Gastroesophageal sphincter (tissue), 4 donors: ENCODE data around the gene BCAS3. TPM values are rescaled to one million over a fixed set of nuclear protein-coding genes. Genes with fewer than 3 reads are reported as not detected.
"Not testable (repeated sequence)": the region's sequence is repeated elsewhere in the genome, so short reads cannot be mapped to it uniquely, and the experiment has no call there.

Experiments used
- ATAC-seq: fragments of 150-250 bp; one replicate; pipeline ENCODE4 v1.9.1; 2016; ENCODE audit warnings: mild to moderate bottlenecking, moderate library complexity
- H3K27ac ChIP-seq, 4 donors: fragments of 200-600 bp; sonication (generic) in 3 of 4; 1 replicate in 3 of 4; 2 replicates in 1 of 4; pipeline ENCODE4 v1.5.1; 2016 to 2019
- H3K27me3 ChIP-seq: fragments of 200-600 bp; sonication (generic); one replicate; pipeline ENCODE4 v1.5.1; 2019
- H3K36me3 ChIP-seq, 2 donors: fragments of 200-600 bp; sonication (generic); one replicate each; pipeline ENCODE4 v1.5.1; 2019; ENCODE audit warnings: control low read depth in 1 of 2
- H3K4me1 ChIP-seq, 3 donors: fragments of 200-600 bp; sonication (generic); 1 replicate in 2 of 3; 2 replicates in 1 of 3; pipeline ENCODE4 v1.5.1; 2016 to 2019; ENCODE audit warnings: control low read depth in 2 of 3
- H3K4me3 ChIP-seq, 2 donors: fragments of 200-600 bp; sonication (generic); one replicate each; pipeline ENCODE4 v1.5.1; 2019; ENCODE audit warnings: mild to moderate bottlenecking in 1 of 2, moderate library complexity in 1 of 2
- H3K9me3 ChIP-seq, 3 donors: fragments of 200-600 bp; sonication (generic); one replicate each; pipeline ENCODE4 v1.5.1; 2017 to 2019; ENCODE audit warnings: control low read depth in 2 of 3
- EP300 ChIP-seq: sonication (generic); formaldehyde crosslinking; IDR thresholded peaks from one replicate; pipeline ENCODE4 v1.6.1; 2017; ENCODE audit warnings: antibody characterized with exemption, mild to moderate bottlenecking
- POLR2A ChIP-seq, 2 donors: fragments of 450-650 bp; IDR thresholded peaks; one replicate each; pipeline ENCODE4 v1.6.1; 2017; ENCODE audit warnings: antibody characterized with exemption in 2 of 2, mild to moderate bottlenecking in 2 of 2, moderate library complexity in 1 of 2
- POLR2AphosphoS5 ChIP-seq: sonication (generic); formaldehyde crosslinking; IDR thresholded peaks from one replicate; pipeline ENCODE4 v1.6.1; 2017; ENCODE audit warnings: antibody characterized with exemption
- WGBS, 2 donors: methylation state at CpG; one replicate each; pipeline ENCODE4 v1.1.5; 2018; ENCODE audit warnings: low coverage in 1 of 2; 5-methylcytosine and 5-hydroxymethylcytosine counted together
- total RNA-seq, 4 donors: library from RNA; depleted of rRNA; stranded (reverse); fragments of >200 nt; gene quantifications; one replicate each; pipeline ENCODE4 v1.1.0, GENCODE V29; 2016
- TF ChIP-seq, protein P1 (sequence below), 4 experiments: fragments of 200-600 bp in 2 of 4; fragments of 450-650 bp in 2 of 4; sonication (generic) in 1 of 4; IDR thresholded peaks; one replicate each; pipeline ENCODE4 v1.5.1; 2017 to 2019; ENCODE audit warnings: antibody characterized with exemption in 4 of 4, mild to moderate bottlenecking in 2 of 4, moderate library complexity in 2 of 4

BCAS3 gene
- total RNA-seq, 4 donors from 2014 or later, result 18.8 to 37.0 (median 34.5) TPM

DNA sequence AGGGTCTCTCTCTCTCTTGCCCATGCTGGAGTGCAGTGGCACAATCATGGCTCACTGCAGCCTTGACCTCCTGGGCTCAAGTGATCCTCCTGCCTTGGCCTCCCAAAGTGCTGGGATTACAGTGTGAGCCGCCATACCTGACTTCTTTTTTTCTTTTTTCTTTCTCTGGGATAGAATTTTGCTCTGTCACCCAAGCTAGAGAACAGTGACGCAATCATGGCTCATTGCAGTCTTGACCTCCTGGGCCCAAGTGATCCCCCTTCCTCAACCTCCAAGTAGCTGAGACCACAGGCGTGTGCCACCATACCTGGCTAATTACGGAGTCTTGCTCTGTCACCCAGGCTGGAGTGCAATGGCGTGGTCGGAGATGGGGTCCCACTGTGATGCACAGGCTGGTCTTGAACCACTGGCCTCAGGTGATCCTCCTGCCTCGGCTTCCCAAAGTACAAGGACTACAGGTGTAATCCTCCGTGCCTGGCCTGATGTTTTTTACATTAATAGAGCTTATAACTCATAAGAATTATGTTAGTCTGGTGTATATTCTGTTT lies 76.5 kb downstream of the BCAS3 start:
- ATAC-seq, result no peak
- WGBS, 2 donors, result 57 to 100% methylated on average over 1 to 4 of the region's 8 CpGs

DNA sequence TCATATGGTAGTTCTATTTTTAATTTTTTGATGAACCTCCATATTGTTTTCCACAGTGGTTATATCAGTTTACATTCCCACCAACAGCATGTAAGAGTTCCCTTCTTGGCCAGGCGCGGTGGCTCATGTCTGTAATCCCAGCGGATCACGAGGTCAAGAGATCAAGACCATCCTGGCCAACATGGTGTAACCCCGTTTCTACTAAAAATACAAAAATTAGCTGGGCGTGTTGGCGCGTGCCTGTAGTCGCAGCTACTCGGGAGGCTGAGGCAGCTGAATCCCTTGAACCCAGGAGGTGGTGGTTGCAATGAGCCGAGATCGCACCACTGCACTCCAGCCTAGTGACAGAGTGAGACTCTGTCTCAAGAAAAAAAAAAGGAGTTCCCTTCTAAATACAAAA lies 79.1 kb downstream of the BCAS3 start:
- peaks cover 0 to 13% of the 10 kb centered on the region in 2 donors for H3K36me3 ChIP-seq
- 92% methylated on average over 4 of the region's 12 CpGs; no CpG with 5 or more reads in 1 of the 2 donors for WGBS, 2 donors
- H3K27me3 ChIP-seq, H3K27ac ChIP-seq, H3K4me3 ChIP-seq, H3K4me1 ChIP-seq, ATAC-seq: not testable (repeated sequence)
- H3K9me3 ChIP-seq, result peaks cover 0 to 13% (median 0%) of the 10 kb centered on the region in 3 donors

More for the DNA sequence above, 76.5 kb downstream of the BCAS3 start:
- Histone ChIP-seq H3K9me3 (peaks cover 0 to 7% (median 0%) of the 10 kb centered on the region in 3 donors), H3K27ac (no peak overlapping the region), H3K4me1 (no peaks in the 10 kb centered on the region), H3K36me3 (no peaks in the 10 kb centered on the region), H3K4me3 (no peak overlapping the region), H3K27me3 (no peaks in the 10 kb centered on the region)
- no peak for TF ChIP-seq POLR2AphosphoS5
- TF ChIP-seq EP300, result no peak
- TF ChIP-seq POLR2A (IDR thresholded peaks at IDR 0.05), result no peak
- TF ChIP-seq, protein P1, sequence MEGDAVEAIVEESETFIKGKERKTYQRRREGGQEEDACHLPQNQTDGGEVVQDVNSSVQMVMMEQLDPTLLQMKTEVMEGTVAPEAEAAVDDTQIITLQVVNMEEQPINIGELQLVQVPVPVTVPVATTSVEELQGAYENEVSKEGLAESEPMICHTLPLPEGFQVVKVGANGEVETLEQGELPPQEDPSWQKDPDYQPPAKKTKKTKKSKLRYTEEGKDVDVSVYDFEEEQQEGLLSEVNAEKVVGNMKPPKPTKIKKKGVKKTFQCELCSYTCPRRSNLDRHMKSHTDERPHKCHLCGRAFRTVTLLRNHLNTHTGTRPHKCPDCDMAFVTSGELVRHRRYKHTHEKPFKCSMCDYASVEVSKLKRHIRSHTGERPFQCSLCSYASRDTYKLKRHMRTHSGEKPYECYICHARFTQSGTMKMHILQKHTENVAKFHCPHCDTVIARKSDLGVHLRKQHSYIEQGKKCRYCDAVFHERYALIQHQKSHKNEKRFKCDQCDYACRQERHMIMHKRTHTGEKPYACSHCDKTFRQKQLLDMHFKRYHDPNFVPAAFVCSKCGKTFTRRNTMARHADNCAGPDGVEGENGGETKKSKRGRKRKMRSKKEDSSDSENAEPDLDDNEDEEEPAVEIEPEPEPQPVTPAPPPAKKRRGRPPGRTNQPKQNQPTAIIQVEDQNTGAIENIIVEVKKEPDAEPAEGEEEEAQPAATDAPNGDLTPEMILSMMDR (IDR thresholded peaks at IDR 0.05), result no peak

DNA sequence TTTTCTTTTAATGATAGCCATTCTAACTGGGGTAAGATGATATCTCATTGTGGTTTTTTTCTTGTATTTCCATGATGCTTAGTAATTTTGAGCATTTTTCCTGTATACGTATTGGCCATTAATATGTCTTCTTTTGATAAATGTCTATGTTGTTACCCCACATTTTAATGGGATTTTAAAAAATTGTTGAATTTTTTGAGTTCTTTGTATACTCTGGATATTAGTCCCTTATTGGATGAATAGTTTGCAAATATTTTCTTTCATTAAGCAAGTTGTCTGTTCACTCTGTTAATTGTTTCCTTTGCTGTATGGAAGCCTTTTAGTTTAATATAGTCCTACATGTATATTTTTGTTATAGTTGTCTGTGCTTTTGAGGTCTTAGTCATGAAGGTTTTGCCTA lies 79.8 kb downstream of the BCAS3 start:
- Histone ChIP-seq H3K36me3 (peaks cover 0 to 13% of the 10 kb centered on the region in 2 donors), H3K4me1 (no peaks in the 10 kb centered on the region), H3K9me3 (peaks cover 0 to 13% (median 0%) of the 10 kb centered on the region in 3 donors), H3K4me3 (no peak overlapping the region), H3K27ac (no peak overlapping the region), H3K27me3 (no peaks in the 10 kb centered on the region)
- 75 to 88% methylated on average over 1 of the region's 1 CpG for WGBS, 2 donors
- no peak for TF ChIP-seq POLR2A (IDR thresholded peaks at IDR 0.05)
- TF ChIP-seq, protein P1 (IDR thresholded peaks at IDR 0.05), result no peak
- TF ChIP-seq POLR2AphosphoS5, result no peak
- no peak for TF ChIP-seq EP300
- no peak for ATAC-seq

DNA sequence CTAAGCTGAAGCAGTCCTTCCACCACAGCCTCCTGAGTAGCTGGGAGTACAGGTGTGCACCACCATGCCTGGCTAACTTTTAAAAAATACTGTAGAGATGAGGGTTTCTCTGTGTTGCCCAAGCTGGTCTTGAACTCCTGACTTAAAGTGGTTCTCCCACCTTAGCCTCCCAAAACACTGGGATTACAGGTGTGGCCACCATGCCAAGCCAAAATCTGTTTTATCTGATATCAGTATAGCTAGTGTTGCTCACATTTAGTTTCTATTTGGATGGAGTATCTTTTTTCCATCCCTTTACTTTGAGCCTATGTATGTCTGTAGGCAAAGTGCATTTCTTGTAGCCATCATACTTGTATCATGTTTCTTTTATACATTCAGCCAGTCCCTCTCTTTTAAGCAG lies 82.1 kb downstream of the BCAS3 start:
- Histone ChIP-seq H3K9me3 (peaks cover 0 to 13% (median 0%) of the 10 kb centered on the region in 3 donors), H3K27me3 (no peaks in the 10 kb centered on the region), H3K27ac (no peak overlapping the region), H3K36me3 (peaks cover 0 to 13% of the 10 kb centered on the region in 2 donors), H3K4me1 (no peaks in the 10 kb centered on the region), H3K4me3 (no peak overlapping the region)
- TF ChIP-seq POLR2A (IDR thresholded peaks at IDR 0.05), result no peak
- no peak for TF ChIP-seq POLR2AphosphoS5
- TF ChIP-seq, protein P1 (IDR thresholded peaks at IDR 0.05), result no peak
- no peak for TF ChIP-seq EP300
- ATAC-seq, result no peak

DNA sequence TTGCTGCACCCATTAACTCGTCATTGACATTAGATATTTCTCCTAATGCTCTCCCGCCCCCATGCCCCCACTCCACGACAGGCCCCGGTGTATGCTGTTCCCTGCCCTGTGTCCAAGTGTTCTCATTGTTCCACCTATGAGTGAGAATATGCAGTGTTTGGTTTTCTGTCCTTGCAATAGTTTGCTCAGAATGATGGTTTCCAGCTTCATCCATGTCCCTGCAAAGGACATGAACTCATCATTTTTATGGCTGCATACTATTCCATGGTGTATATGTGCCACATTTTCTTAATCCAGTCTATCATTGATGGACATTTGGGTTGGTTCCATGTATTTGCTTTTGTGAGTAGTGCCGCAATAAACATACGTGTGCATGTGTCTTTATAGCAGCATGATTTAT lies 83.7 kb downstream of the BCAS3 start:
- H3K4me1 ChIP-seq, H3K27ac ChIP-seq, H3K4me3 ChIP-seq, ATAC-seq, H3K27me3 ChIP-seq: not testable (repeated sequence)
- 88% methylated on average over 4 of the region's 6 CpGs; no CpG with 5 or more reads in 1 of the 2 donors for WGBS, 2 donors
- Histone ChIP-seq H3K36me3 (peaks cover 0 to 14% of the 10 kb centered on the region in 2 donors), H3K9me3 (peaks cover 0 to 16% (median 0%) of the 10 kb centered on the region in 3 donors)

DNA sequence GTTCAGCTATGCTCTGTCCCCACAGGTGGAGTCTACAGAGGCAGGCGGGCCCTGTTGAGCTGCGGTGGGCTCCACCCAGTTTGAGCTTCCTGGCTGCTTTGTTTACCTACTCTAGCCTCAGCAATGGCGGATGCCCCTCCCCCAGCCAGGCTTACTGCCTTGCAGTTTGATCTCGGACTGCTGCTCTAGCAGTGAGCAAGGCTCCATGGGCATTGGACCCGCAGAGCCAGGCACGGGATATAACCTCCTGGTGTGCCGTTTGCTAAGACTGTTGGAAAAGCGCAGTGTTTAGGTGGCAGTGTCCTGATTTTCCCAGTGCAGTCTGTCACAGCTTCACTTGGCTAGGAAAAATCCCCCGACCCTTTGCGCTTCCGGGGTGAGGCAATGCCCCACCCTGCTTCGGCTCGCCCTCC lies 89.1 kb downstream of the BCAS3 start:
- no peak overlapping the region for H3K27ac ChIP-seq
- H3K4me3 ChIP-seq, result no peak overlapping the region
- TF ChIP-seq, protein P1 (IDR thresholded peaks at IDR 0.05), result no peak
- TF ChIP-seq EP300, result no peak
- TF ChIP-seq POLR2A (IDR thresholded peaks at IDR 0.05), result no peak
- TF ChIP-seq POLR2AphosphoS5, result no peak
- no peaks in the 10 kb centered on the region for H3K27me3 ChIP-seq
- WGBS, 2 donors, result 100% methylated on average over 1 to 4 of the region's 13 CpGs
- H3K4me1 ChIP-seq, result no peaks in the 10 kb centered on the region
- peaks cover 0 to 13% of the 10 kb centered on the region in 2 donors for H3K36me3 ChIP-seq
- H3K9me3 ChIP-seq, result peaks cover 0 to 10% (median 0%) of the 10 kb centered on the region in 3 donors
- no peak for ATAC-seq
